Measurements from ENCODE around the gene A4GALT. TPM values are rescaled to one million over a fixed set of nuclear protein-coding genes. Genes with fewer than 3 reads are reported as not detected.

Gene A4GALT
- total RNA-seq, 1 experiment from 2014 or later: 3.4 TPM

- H3K4me1 Mint-ChIP-seq: peaks cover 18 to 28% of the 10 kb centered on the region in 2 experiments
These were observed 40.3 kb upstream of the A4GALT start for GRCh38 chr22:42760806-42761565.

More at GRCh38 chr22:42760806-42761565, 40.3 kb upstream of the A4GALT start:
- no peak for DNase-seq
- Histone ChIP-seq H3K4me2 (ENCODE audit: insufficient read depth, insufficient read length, low read length) (no peak overlapping the region), H4K5ac (ENCODE audit: insufficient read length, low read depth, low read length) (no peak overlapping the region), H3K9ac (ENCODE audit: extremely low read depth, insufficient read length, low read length) (no peak overlapping the region), H2BK20ac (ENCODE audit: low read depth, low read length, poor library complexity, severe bottlenecking) (no peak overlapping the region), H3K9me3 (ENCODE audit: control insufficient read depth, low read depth, low read length) (no peaks in the 10 kb centered on the region), H3K27me3 (ENCODE audit: insufficient read depth, low read length) (no peaks in the 10 kb centered on the region), H3K56ac (ENCODE audit: insufficient read length, low read depth, low read length) (no peak overlapping the region), H3K79me1 (ENCODE audit: insufficient read depth, low read depth, low read length, poor library complexity, severe bottlenecking) (no peaks in the 10 kb centered on the region), H3K4ac (ENCODE audit: low read depth, low read length) (no peak overlapping the region), H4K20me1 (ENCODE audit: control insufficient read depth, insufficient read depth, insufficient read length) (peaks cover 2% of the 10 kb centered on the region), H3K23ac (ENCODE audit: insufficient read length, low read depth, low read length) (no peak overlapping the region), H2BK5ac (ENCODE audit: insufficient read length, low read length) (no peak overlapping the region), H3K4me1 (ENCODE audit: insufficient read depth, low read length) (no peaks in the 10 kb centered on the region), H2BK15ac (ENCODE audit: low read depth, low read length) (no peak overlapping the region), H3K23me2 (ENCODE audit: insufficient read length, low read depth, low read length, poor library complexity, severe bottlenecking) (no peaks in the 10 kb centered on the region), H2BK12ac (ENCODE audit: insufficient read length, low read depth, low read length) (no peak overlapping the region), H4K8ac (replicated peaks; ENCODE audit: insufficient read length, low read depth, low read length) (no peak overlapping the region), H3K79me2 (ENCODE audit: insufficient read depth, low read length) (no peaks in the 10 kb centered on the region), H3K18ac (ENCODE audit: insufficient read length, low read depth, low read length) (no peak overlapping the region), H4K91ac (ENCODE audit: insufficient read length, low read depth, low read length) (no peak overlapping the region), H2BK120ac (ENCODE audit: low read depth, low read length, poor library complexity, severe bottlenecking) (no peak overlapping the region), H2AFZ (ENCODE audit: low read length) (no peak overlapping the region), H3T11ph (ENCODE audit: low read length) (no peak overlapping the region), H3K14ac (ENCODE audit: insufficient read depth, low read length) (no peak overlapping the region; the same call in 1 of the 2 replicates), H2AK5ac (ENCODE audit: insufficient read length, low read length) (no peak overlapping the region), H3K27ac (ENCODE audit: insufficient read length, low read depth, low read length) (no peak overlapping the region)
- Mint-ChIP-seq H3K4me3 (no peak overlapping the region), H3K9me3 (no peaks in the 10 kb centered on the region; a peak in 1 of 5 replicates), H3K27ac (no peak overlapping the region; a peak in 1 of 7 replicates), H3K27me3 (ENCODE audit: low read depth) (peaks cover 6% of the 10 kb centered on the region), H3K36me3 (ENCODE audit: insufficient read depth in 1 of 3, low read depth in 3 of 3) (no peaks in the 10 kb centered on the region)
- TF ChIP-seq CTCF (conservative IDR thresholded peaks at IDR 0.05): no peak
- no CpG with 5 or more reads among the region's 18 CpGs for WGBS (ENCODE audit: extremely low coverage, insufficient read length, low lambda C conversion rate)
